Stimulated activated naive B cell treated with anti-CD40 and anti-IgM and Interleukin-4, amounts not matched to agents 10 μg/mL and 1 μg/mL and 100 μg/mL, for 72 hours (primary cell): ENCODE measurements around the gene TBC1D14.
A peak's percentile ranks its signal among the peaks of the same experiment; 100 is the strongest.

Source experiments
- ATAC-seq, 2 donors: fragments of 150-1000 bp; cut with Tn5 transposase; replicated peaks; 2 replicates each; pipeline ENCODE4 v1.10.0; 2021; ENCODE audit warnings: moderate library complexity in 1 of 2
- DNase-seq: peaks from one replicate; pipeline ENCODE4 v3.0.0; 2021
- H3K27ac Mint-ChIP-seq: one replicate; pipeline ENCODE4 v1.8.0; 2022; ENCODE audit warnings: mild to moderate bottlenecking, mixed read lengths
- H3K27me3 Mint-ChIP-seq, 2 donors: one replicate each; pipeline ENCODE4 v1.8.0; 2022; ENCODE audit warnings: mixed read lengths in 2 of 2
- H3K36me3 Mint-ChIP-seq, 2 donors: one replicate each; pipeline ENCODE4 v1.8.0; 2022; ENCODE audit warnings: mixed read lengths in 2 of 2, mild to moderate bottlenecking in 1 of 2
- H3K4me1 Mint-ChIP-seq, 2 donors: one replicate each; pipeline ENCODE4 v1.8.0; 2022; ENCODE audit warnings: mixed read lengths in 2 of 2, mild to moderate bottlenecking in 1 of 2
- H3K4me3 Mint-ChIP-seq, 2 donors: one replicate each; pipeline ENCODE4 v1.8.0; 2022; ENCODE audit warnings: mild to moderate bottlenecking in 2 of 2, mixed read lengths in 2 of 2, moderate library complexity in 1 of 2
- H3K9me3 Mint-ChIP-seq, 2 donors: one replicate each; pipeline ENCODE4 v1.8.0; 2022; ENCODE audit warnings: mixed read lengths in 2 of 2, mild to moderate bottlenecking in 1 of 2

The TBC1D14 gene

DNA sequence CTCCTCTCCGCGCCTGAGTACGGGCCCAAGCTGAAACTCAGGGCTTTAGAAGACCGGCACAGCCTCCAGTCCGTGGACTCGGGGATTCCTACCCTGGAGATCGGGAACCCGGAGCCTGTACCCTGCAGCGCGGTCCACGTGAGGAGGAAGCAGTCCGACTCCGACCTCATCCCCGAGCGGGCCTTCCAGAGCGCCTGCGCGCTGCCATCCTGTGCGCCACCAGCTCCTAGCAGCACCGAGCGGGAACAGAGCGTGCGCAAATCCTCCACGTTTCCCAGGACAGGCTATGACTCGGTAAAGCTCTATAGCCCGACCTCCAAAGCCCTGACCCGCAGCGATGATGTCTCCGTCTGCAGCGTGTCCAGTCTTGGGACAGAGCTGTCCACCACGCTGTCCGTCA, 13.9 kb downstream of the TBC1D14 start:
- ATAC-seq = no peak
- no peak for DNase-seq
- H3K27me3 Mint-ChIP-seq = no peaks in the 10 kb centered on the region
- H3K27ac Mint-ChIP-seq = no peak overlapping the region
- peaks cover 47 to 59% of the 10 kb centered on the region in 2 donors for H3K36me3 Mint-ChIP-seq
- peaks cover 37 to 74% of the 10 kb centered on the region in 2 donors for H3K4me1 Mint-ChIP-seq
- no peaks in the 10 kb centered on the region for H3K9me3 Mint-ChIP-seq
- no peak overlapping the region for H3K4me3 Mint-ChIP-seq

DNA sequence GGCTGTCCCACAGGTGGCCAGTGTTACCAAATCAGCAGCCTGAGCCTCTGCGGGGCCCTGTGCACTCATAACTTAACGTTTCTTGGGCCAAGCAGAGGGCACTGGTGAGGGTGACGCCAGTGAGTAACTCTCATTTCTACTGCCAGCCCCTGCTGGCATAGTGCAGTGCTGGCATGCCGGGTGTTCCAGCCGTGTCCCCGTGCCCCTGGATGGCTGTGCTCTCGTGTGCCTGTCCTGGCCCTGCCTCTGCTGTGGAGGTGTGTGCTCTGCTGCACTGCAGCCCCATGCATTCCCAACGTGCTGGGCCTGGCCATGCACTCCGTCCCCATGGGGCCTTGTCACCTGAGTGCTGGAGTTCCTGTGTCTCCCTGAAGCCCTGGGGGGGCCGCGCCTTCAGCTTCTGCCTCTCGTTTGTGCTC, 14.7 kb downstream of the TBC1D14 start:
- Mint-ChIP-seq H3K36me3 (peaks cover 50 to 64% of the 10 kb centered on the region in 2 donors), H3K9me3 (no peaks in the 10 kb centered on the region), H3K27ac (no peak overlapping the region), H3K4me3 (no peak overlapping the region), H3K27me3 (no peaks in the 10 kb centered on the region), H3K4me1 (peaks cover 41 to 76% of the 10 kb centered on the region in 2 donors)
- ATAC-seq (no peak), DNase-seq (no peak)

DNA sequence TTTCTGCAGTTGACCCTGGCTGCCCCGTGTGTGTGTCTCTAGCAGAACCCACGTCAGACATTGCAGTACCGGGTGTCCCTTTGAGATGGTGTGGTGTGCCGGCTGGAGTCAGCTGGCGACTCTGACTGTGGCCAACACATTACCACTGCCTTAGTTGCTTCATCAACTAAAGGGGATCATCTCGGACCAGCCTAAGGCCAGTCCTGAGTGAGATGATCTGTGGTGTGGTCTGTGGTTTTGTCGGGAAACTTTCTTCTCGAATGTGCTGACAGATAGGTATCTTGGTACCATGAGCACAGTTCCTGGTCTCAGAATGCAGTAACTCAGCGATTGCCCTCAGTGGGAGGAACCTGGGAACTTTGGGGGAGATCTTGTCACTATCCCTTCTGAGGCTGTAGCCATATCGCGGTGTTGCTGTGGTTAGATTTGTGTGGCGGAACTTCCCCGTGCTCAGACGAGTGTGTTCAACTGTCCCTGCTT, 15.8 kb downstream of the TBC1D14 start:
- peaks cover 53 to 66% of the 10 kb centered on the region in 2 donors for H3K36me3 Mint-ChIP-seq
- H3K27ac Mint-ChIP-seq = peak overlapping the region; percentile 56
- peaks cover 42 to 81% of the 10 kb centered on the region in 2 donors for H3K4me1 Mint-ChIP-seq
- no peaks in the 10 kb centered on the region for H3K27me3 Mint-ChIP-seq
- H3K4me3 Mint-ChIP-seq = no peak overlapping the region
- DNase-seq = no peak
- ATAC-seq = peak; percentile 47 to 60
- no peaks in the 10 kb centered on the region for H3K9me3 Mint-ChIP-seq

DNA sequence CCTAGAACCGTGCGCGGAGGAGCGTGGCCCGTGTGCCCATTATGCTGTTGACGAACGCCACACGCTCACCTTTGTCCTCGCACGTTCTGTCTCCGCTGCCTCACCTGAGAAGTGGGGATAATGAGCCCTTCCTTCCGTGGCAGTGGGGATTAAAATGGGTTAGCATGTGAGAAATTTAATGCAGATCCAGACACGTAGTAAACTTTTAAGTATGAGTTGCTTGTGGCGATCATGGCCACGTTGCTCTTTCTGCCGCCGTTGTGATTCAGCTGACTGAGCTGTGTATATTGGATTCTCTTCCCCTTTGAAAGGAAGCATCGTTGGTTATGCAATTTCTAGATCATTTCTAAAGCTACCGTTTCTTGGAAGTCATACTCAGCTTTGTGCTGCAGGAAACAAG, 16.5 kb downstream of the TBC1D14 start:
- Mint-ChIP-seq H3K4me1 (peaks cover 40 to 77% of the 10 kb centered on the region in 2 donors), H3K36me3 (peaks cover 53 to 66% of the 10 kb centered on the region in 2 donors), H3K27me3 (no peaks in the 10 kb centered on the region), H3K27ac (no peak overlapping the region), H3K4me3 (no peak overlapping the region), H3K9me3 (no peaks in the 10 kb centered on the region)
- DNase-seq (no peak), ATAC-seq (no peak)

DNA sequence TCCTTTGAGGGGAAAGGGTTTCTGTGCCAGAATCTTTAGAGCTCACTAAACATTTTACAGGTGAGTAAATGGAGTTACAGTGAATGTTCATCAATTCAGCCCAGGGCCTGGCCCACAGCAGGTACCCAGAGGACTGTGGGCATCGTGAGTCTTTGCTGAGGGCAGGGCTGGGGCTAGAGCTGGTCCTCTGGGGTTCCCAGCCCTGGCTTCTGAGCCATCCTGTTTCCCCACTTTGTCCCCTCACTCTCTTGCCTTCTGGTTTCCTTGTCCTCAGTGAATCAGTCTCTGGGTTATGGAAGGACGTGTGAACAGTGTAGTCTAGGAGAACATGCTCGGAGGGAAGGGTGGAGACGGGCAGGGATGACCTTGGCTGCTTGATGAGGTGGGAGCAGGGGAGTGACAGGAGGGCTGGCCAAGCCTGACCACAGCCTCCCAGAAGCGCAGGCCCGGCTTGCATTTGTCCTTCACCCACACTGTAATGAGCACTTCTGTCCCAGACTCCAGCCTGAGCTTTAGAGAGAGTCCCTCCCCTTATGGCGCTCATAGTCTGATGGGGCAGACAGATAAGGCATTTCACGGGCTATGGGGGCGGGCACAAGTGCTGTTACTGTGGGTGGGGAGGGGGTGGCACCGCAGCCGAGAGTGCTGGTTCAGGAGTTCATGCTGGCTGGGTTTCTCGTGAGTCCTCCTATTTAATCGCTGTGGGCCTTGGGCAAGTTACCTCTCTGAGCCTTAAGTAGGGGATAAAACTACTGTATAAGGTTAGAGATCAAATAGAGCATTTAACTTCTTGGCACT, 17.3 kb downstream of the TBC1D14 start:
- no peaks in the 10 kb centered on the region for H3K9me3 Mint-ChIP-seq
- ATAC-seq (no peak), DNase-seq (no peak)
- peaks cover 38 to 78% of the 10 kb centered on the region in 2 donors for H3K4me1 Mint-ChIP-seq
- H3K27me3 Mint-ChIP-seq = no peaks in the 10 kb centered on the region
- H3K36me3 Mint-ChIP-seq = peaks cover 55 to 68% of the 10 kb centered on the region in 2 donors
- peak overlapping the region; percentile 17 for H3K27ac Mint-ChIP-seq
- no peak overlapping the region for H3K4me3 Mint-ChIP-seq

DNA sequence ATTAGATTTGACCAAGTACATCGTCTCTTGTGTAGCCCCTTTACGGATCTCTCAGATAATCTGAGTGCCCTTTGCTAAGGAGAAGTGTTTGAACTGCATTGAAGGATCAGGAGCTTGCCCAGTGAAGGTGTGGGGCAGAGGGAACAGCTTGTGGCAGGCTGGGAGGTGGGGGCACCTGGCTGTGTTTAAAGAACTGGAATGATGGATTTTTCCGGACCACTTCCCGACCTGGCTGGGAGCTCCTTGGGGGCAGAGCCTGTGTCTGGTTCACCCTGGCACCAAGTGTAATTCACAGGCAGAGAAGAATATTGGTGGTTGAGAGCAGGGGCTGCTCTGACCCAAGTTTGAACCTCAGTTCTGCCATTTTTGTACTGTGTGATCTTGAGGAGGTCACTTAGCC, 18.5 kb downstream of the TBC1D14 start:
- ATAC-seq (no peak), DNase-seq (no peak)
- Mint-ChIP-seq H3K9me3 (no peaks in the 10 kb centered on the region), H3K36me3 (peaks cover 55 to 67% of the 10 kb centered on the region in 2 donors), H3K4me1 (peaks cover 40 to 75% of the 10 kb centered on the region in 2 donors), H3K27ac (no peak overlapping the region), H3K4me3 (no peak overlapping the region), H3K27me3 (no peaks in the 10 kb centered on the region)

DNA sequence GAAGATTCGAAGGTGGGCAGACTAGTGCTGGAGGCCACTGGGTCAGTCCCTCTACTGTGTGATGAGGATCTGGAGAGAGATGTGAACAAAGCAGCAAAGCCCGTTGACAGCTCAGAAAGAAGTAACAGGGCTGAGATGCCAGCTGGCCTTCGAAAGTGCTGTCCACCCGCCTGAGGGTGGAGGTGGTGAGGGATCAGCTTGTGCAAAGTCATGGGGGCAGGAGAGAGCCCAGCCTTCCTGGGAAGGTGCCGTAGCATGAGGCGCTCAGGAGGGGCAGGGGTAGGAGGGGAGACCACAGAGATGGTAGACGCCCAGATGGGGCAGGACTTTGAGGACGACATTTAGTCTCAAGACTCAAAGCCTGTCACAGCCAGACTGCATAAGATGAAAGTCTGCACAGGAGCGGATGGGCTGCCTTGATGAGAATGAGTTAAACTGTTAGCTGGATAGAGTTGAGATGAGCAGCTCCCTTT, 19.7 kb downstream of the TBC1D14 start:
- ATAC-seq (no peak), DNase-seq (no peak)
- H3K9me3 Mint-ChIP-seq = peaks cover 5 to 7% of the 10 kb centered on the region in 2 donors
- peaks cover 59 to 68% of the 10 kb centered on the region in 2 donors for H3K36me3 Mint-ChIP-seq
- no peak overlapping the region for H3K4me3 Mint-ChIP-seq
- no peaks in the 10 kb centered on the region for H3K27me3 Mint-ChIP-seq
- peaks cover 48 to 78% of the 10 kb centered on the region in 2 donors for H3K4me1 Mint-ChIP-seq
- peak overlapping the region; percentile 9 for H3K27ac Mint-ChIP-seq

DNA sequence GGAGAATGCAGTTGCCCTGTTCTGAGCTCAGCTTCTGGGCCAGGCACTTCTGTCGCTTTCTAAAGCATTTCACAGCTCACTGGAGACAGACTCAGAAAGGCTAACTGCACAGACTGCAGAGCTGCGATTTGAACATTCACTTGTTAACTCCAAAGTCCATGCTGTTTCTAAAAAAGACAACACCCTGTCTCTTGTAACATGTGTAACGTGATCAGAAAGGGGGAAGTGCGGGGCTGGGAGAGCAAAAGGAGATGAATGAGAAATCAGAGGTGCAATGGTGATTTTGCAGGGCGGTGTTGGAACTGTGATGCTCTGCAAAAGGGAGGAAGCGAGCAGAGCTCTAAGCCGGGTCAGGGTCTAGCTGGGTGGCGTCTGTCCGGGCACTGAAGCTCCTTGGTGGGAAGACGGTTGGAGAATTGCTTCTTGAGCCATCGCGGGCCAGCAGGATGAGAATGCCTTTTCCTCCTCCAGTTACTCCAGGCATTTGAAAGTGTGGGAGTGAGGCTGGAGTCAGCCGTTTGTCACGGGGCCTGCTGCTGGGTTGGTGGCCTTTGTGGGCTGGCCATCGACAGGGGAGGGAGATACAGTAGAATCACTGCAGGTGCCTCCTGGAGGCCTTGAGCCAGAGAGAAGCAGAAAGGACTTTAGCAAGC, 20.3 kb downstream of the TBC1D14 start:
- H3K4me3 Mint-ChIP-seq = no peak overlapping the region
- H3K9me3 Mint-ChIP-seq = peaks cover 5 to 7% of the 10 kb centered on the region in 2 donors
- ATAC-seq (no peak), DNase-seq (no peak)
- peaks cover 44 to 74% of the 10 kb centered on the region in 2 donors for H3K4me1 Mint-ChIP-seq
- peak overlapping the region; percentile 3 for H3K27ac Mint-ChIP-seq
- H3K27me3 Mint-ChIP-seq = no peaks in the 10 kb centered on the region
- peaks cover 56 to 66% of the 10 kb centered on the region in 2 donors for H3K36me3 Mint-ChIP-seq

DNA sequence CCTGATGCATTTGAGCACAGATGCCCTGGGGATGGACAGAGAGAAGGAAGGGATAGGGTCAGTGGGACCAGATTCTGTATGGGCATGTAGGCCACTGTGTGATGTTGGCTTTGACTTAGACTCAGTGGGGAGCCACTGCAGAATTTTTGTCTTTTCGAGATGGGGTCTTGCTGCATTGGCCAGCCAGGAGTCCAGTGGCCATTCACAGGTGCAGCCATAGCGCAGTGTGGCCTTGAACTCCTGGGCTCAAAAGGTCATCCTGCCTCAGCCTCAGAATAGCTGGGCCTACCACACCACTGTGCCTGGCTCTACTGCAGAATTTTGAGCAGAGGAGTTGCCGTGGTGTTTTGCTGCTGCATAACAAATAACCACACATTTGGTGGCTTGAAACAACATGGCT, 22.8 kb downstream of the TBC1D14 start:
- H3K36me3 Mint-ChIP-seq = peaks cover 49 to 65% of the 10 kb centered on the region in 2 donors
- DNase-seq (no peak), ATAC-seq (no peak)
- H3K27me3 Mint-ChIP-seq = no peaks in the 10 kb centered on the region
- peaks cover 31 to 61% of the 10 kb centered on the region in 2 donors for H3K4me1 Mint-ChIP-seq
- peak overlapping the region; percentile 21 for H3K27ac Mint-ChIP-seq
- H3K9me3 Mint-ChIP-seq = peaks cover 8 to 10% of the 10 kb centered on the region in 2 donors
- no peak overlapping the region for H3K4me3 Mint-ChIP-seq

DNA sequence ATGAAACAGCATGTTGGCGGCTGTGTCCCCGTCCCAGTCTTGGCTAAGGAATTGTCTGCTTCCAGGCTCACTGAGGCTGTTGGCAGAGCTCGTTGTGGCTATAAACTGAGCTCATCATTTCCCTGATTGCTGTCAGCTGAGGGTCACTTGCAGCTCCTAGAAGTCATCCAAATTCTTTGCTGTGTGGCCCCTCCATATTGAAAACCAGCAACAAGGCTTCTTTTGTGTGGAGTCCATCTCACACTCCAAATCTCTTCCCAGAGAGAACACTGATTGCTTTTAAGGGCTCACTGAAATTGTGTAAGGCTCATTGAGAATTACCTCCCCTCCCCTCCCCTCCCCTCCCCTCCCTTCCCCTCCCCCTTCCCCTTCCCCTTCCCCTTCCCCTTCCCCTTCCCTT, 23.3 kb downstream of the TBC1D14 start:
- Mint-ChIP-seq H3K4me3 (no peak overlapping the region), H3K27me3 (no peaks in the 10 kb centered on the region), H3K27ac (no peak overlapping the region), H3K4me1 (peaks cover 33 to 61% of the 10 kb centered on the region in 2 donors), H3K36me3 (peaks cover 51 to 64% of the 10 kb centered on the region in 2 donors), H3K9me3 (peaks cover 9 to 11% of the 10 kb centered on the region in 2 donors)
- ATAC-seq = no peak
- DNase-seq = no peak

DNA sequence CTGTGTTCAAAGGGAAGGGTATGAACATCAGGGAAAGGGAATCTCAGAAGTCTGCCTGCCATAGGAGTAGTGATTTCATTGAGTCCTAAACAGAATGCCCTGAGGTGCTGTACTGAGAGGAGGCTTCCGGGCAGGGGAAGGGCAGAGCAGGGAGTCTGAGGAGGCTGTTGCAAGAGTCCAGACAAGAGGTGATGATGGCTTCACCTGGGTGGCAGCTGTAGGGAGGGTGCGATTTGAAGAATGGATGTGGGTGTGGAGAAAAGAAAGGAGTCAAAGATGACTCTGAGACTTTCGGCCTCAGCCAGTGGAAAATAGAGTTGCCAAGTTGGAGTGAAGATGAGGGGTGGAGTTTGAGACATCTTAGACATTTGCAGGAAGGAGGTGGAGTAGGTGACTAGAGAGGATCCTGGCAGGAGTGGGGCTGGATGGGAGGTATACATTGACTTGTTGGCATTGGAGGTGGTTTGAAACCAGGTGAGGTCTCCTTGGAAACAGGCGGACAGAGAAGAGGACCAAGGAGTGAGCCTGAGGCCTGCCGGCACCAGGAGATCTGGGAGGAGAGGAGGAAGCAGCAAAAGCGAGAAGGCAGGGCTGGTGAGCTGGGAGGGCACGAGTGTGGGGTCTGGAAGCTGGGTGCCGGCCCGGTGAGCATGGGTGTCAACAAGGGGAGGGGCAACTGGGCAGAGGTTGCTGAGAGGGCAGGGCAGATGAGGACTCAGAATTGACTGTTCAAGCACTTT, 24.2 kb downstream of the TBC1D14 start:
- Mint-ChIP-seq H3K27ac (no peak overlapping the region), H3K4me1 (peaks cover 42 to 65% of the 10 kb centered on the region in 2 donors), H3K9me3 (peaks cover 9 to 11% of the 10 kb centered on the region in 2 donors), H3K36me3 (peaks cover 48 to 65% of the 10 kb centered on the region in 2 donors), H3K4me3 (no peak overlapping the region), H3K27me3 (no peaks in the 10 kb centered on the region)
- DNase-seq (no peak), ATAC-seq (no peak)

DNA sequence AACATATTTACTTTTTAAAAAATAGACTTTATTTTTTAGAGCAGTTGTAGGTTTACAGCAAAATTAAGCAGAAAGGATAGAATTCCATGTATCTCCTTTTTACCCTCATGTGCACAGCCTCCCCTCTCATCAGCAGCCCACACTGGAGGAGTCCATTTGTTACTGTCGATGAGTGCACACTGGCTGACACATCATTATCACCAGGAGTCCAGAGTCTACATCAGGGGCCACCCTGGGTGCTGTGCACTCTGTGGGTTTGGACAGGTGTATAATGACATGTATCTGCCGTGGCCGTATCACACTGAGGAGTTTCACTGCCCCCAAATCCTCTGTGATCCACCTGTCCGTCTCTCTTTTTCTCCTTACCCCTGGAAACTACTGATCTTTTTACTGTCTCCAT, 26.3 kb downstream of the TBC1D14 start:
- H3K27me3 Mint-ChIP-seq = no peaks in the 10 kb centered on the region
- H3K36me3 Mint-ChIP-seq = peaks cover 55 to 69% of the 10 kb centered on the region in 2 donors
- peaks cover 9 to 11% of the 10 kb centered on the region in 2 donors for H3K9me3 Mint-ChIP-seq
- peaks cover 53 to 69% of the 10 kb centered on the region in 2 donors for H3K4me1 Mint-ChIP-seq
- H3K27ac Mint-ChIP-seq = no peak overlapping the region
- no peak for ATAC-seq
- DNase-seq = no peak
- no peak overlapping the region for H3K4me3 Mint-ChIP-seq

DNA sequence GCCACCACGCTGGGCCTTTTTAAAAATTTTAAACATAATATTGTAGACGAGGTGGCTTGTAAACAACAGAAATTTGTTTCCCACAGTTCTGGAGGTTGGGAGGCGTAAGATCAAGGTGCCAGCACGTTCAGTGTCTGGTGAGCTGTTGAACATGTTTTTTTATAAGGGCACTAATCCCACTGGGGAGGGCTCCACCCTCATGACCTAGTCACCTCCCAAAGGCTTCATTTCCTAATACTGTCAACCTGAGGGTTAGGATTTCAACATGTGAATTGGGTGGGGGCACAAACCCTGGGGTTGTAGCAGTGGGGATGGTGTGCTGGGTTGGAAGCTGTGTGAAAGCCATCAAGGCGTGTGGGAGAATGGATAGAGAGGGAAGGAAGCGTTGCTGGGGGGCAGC, 27.6 kb downstream of the TBC1D14 start:
- ATAC-seq (no peak), DNase-seq (no peak)
- Mint-ChIP-seq H3K4me3 (peak overlapping the region; percentile 22 to 33), H3K4me1 (peaks cover 60 to 74% of the 10 kb centered on the region in 2 donors), H3K27me3 (no peaks in the 10 kb centered on the region), H3K27ac (peak overlapping the region; percentile 15), H3K36me3 (peaks cover 49 to 63% of the 10 kb centered on the region in 2 donors), H3K9me3 (peaks cover 9 to 11% of the 10 kb centered on the region in 2 donors)

DNA sequence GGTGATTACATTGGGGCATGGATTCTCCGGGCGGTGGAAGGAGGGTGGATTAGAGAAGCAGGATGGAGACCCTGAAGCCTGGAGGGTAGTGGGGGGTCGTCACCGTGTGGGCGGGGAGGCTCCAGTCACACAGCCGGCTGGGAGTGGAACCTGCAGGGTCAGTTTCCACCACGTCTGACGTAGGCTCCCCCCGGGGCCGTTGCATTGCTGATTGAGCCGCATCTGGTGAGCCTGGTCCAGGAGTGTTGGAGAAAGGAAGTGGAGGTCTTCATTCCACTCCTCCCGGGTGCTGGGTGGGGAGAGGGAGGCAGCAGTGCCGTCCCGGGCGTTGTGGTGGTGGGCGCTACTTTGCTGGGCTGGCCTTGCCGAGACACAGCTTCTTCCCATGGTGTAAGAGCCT, 28.1 kb downstream of the TBC1D14 start:
- peaks cover 63 to 77% of the 10 kb centered on the region in 2 donors for H3K4me1 Mint-ChIP-seq
- DNase-seq = no peak

More for the DNA sequence above, 28.1 kb downstream of the TBC1D14 start:
- no peak for ATAC-seq
- H3K9me3 Mint-ChIP-seq = peaks cover 9 to 11% of the 10 kb centered on the region in 2 donors
- peak overlapping the region; percentile 22 to 33 for H3K4me3 Mint-ChIP-seq
- peak overlapping the region; percentile 10 for H3K27ac Mint-ChIP-seq
- H3K27me3 Mint-ChIP-seq = no peaks in the 10 kb centered on the region
- peaks cover 46 to 59% of the 10 kb centered on the region in 2 donors for H3K36me3 Mint-ChIP-seq
